NOMO-1 treated with DMSO at 0.1 percent for 48 hours (cell line): ENCODE measurements around the gene RCC2.
"Not testable (repeated sequence)": the region's sequence is repeated elsewhere in the genome, so short reads cannot be mapped to it uniquely, and the experiment has no call there.

Experiments
- DNase-seq: peaks from one replicate; lab custom pipeline; 2025; ENCODE audit not compliant: unreplicated experiment; lab: John Stamatoyannopoulos, UW

Gene RCC2

GRCh38 chr1:17439250-17440073, at the start of gene RCC2:
Gene RCC2, minus strand, starts transcription at chr1:17439677. Its CDS starts 1,163 bp downstream, at chr1:17438514.
- DNase-seq, result peak; percentile 76

GRCh38 chr1:17486242-17486641, 46.8 kb upstream of the RCC2 start:
- DNase-seq, result no peak

- no peak for DNase-seq
These were observed 45.8 kb upstream of the RCC2 start for GRCh38 chr1:17485281-17485680.

GRCh38 chr1:17481981-17482380, 42.5 kb upstream of the RCC2 start:
- DNase-seq, result not testable (repeated sequence)

- no peak for DNase-seq
These were observed 41.4 kb upstream of the RCC2 start for GRCh38 chr1:17480846-17481245.

- DNase-seq, result peak; percentile 6
These were observed 36.3 kb upstream of the RCC2 start for GRCh38 chr1:17475752-17476151.

GRCh38 chr1:17474836-17475555, 35.5 kb upstream of the RCC2 start:
- not testable (repeated sequence) for DNase-seq

GRCh38 chr1:17472814-17473213, 33.3 kb upstream of the RCC2 start:
- no peak for DNase-seq

GRCh38 chr1:17471393-17471792, 31.9 kb upstream of the RCC2 start:
- DNase-seq, result no peak

- no peak for DNase-seq
These were observed 30.7 kb upstream of the RCC2 start for GRCh38 chr1:17470021-17470799.

- not testable (repeated sequence) for DNase-seq
These were observed 29.1 kb upstream of the RCC2 start for GRCh38 chr1:17468357-17469265.

GRCh38 chr1:17466359-17466758, 26.9 kb upstream of the RCC2 start:
- DNase-seq, result no peak

GRCh38 chr1:17465228-17465627, 25.8 kb upstream of the RCC2 start:
- peak; percentile 93 for DNase-seq

GRCh38 chr1:17463991-17464390, 24.5 kb upstream of the RCC2 start:
- DNase-seq, result no peak

- DNase-seq, result no peak
These were observed 23.2 kb upstream of the RCC2 start for GRCh38 chr1:17462669-17463068.

- DNase-seq, result no peak
These were observed 20.7 kb upstream of the RCC2 start for GRCh38 chr1:17460219-17460618.

GRCh38 chr1:17458794-17459193, 19.3 kb upstream of the RCC2 start:
- no peak for DNase-seq

GRCh38 chr1:17452686-17453085, 13.2 kb upstream of the RCC2 start:
- DNase-seq, result no peak

GRCh38 chr1:17452203-17452602, 12.7 kb upstream of the RCC2 start:
- DNase-seq, result not testable (repeated sequence)

GRCh38 chr1:17451731-17452130, 12.3 kb upstream of the RCC2 start:
- DNase-seq, result no peak
